GM19455 (cell line): ENCODE results near the gene EPHB1.

Experiments used
- ATAC-seq: cut with Tn5 transposase; IDR thresholded peaks from one replicate; pipeline ENCODE4 v1.9.1; 2021; ENCODE audit not compliant: unreplicated experiment

The EPHB1 gene

GRCh38 chr3:134807189-134807588 is 12.1 kb downstream of the EPHB1 start:
- ATAC-seq: no peak

- ATAC-seq: no peak
Observed at GRCh38 chr3:134808835-134809234, 13.8 kb downstream of the EPHB1 start.

GRCh38 chr3:134809427-134810051 is 14.5 kb downstream of the EPHB1 start:
- no peak for ATAC-seq

GRCh38 chr3:134810052-134810435 is 15.0 kb downstream of the EPHB1 start:
- no peak for ATAC-seq

- no peak for ATAC-seq
Observed at GRCh38 chr3:134810850-134811249, 15.8 kb downstream of the EPHB1 start.

GRCh38 chr3:134813618-134814017 is 18.6 kb downstream of the EPHB1 start:
- ATAC-seq: no peak

GRCh38 chr3:134815519-134815918 is 20.5 kb downstream of the EPHB1 start:
- ATAC-seq: no peak

GRCh38 chr3:134816623-134817022 is 21.6 kb downstream of the EPHB1 start:
- ATAC-seq: no peak

- no peak for ATAC-seq
Observed at GRCh38 chr3:134817297-134817696, 22.2 kb downstream of the EPHB1 start.

GRCh38 chr3:134820994-134821393 is 25.9 kb downstream of the EPHB1 start:
- ATAC-seq: no peak

- no peak for ATAC-seq
Observed at GRCh38 chr3:134822090-134822489, 27.0 kb downstream of the EPHB1 start.

- ATAC-seq: no peak
Observed at GRCh38 chr3:134823679-134824078, 28.6 kb downstream of the EPHB1 start.

- ATAC-seq: no peak
Observed at GRCh38 chr3:134824791-134825190, 29.7 kb downstream of the EPHB1 start.

- ATAC-seq: no peak
Observed at GRCh38 chr3:134827213-134827612, 32.2 kb downstream of the EPHB1 start.

- no peak for ATAC-seq
Observed at GRCh38 chr3:134829721-134830120, 34.7 kb downstream of the EPHB1 start.

- ATAC-seq: no peak
Observed at GRCh38 chr3:134832585-134832984, 37.5 kb downstream of the EPHB1 start.

GRCh38 chr3:134833453-134834163 is 38.5 kb downstream of the EPHB1 start:
- no peak for ATAC-seq

- ATAC-seq: no peak
Observed at GRCh38 chr3:134836921-134837320, 41.9 kb downstream of the EPHB1 start.

GRCh38 chr3:134838599-134838998 is 43.5 kb downstream of the EPHB1 start:
- ATAC-seq: no peak

- no peak for ATAC-seq
Observed at GRCh38 chr3:134839422-134839821, 44.4 kb downstream of the EPHB1 start.

GRCh38 chr3:134839990-134840389 is 44.9 kb downstream of the EPHB1 start:
- ATAC-seq: no peak

GRCh38 chr3:134840459-134840858 is 45.4 kb downstream of the EPHB1 start:
- ATAC-seq: no peak

GRCh38 chr3:134846084-134846483 is 51.0 kb downstream of the EPHB1 start:
- ATAC-seq: no peak
